Measurements from ENCODE around the gene PLLP. TPM values are rescaled to one million over a fixed set of nuclear protein-coding genes. Genes with fewer than 3 reads are reported as not detected.

PLLP gene
- total RNA-seq, 3 donors from 2014 or later = 2.8 to 8.6 (median 4.3) TPM

- Histone ChIP-seq H3K4me3 (no peak overlapping the region), H3K9me3 (no peaks in the 10 kb centered on the region), H3K4me1 (ENCODE audit: low read depth) (peaks cover 16% of the 10 kb centered on the region), H3K36me3 (ENCODE audit: low read depth) (peaks cover 4% of the 10 kb centered on the region)
- ATAC-seq (no peak), DNase-seq (peak; percentile 32 to 60 (median 51))
- intact Hi-C loops (cut with DNase I, micrococcal nuclease) = loop anchor here (2.0 to 10.0 kb wide), 3 partner anchors 116 to 224 kb away; no protein-coding TSS in a partner anchor
- no peak for TF ChIP-seq CTCF (IDR thresholded peaks at IDR 0.05)
These were observed 16.8 kb upstream of the PLLP start for GRCh38 chr16:57301126-57301817.

GRCh38 chr16:57300387-57301125 lies 16.1 kb upstream of the PLLP start:
- Histone ChIP-seq H3K9me3 (no peaks in the 10 kb centered on the region), H3K4me1 (ENCODE audit: low read depth) (peaks cover 16% of the 10 kb centered on the region), H3K36me3 (ENCODE audit: low read depth) (peaks cover 4% of the 10 kb centered on the region), H3K4me3 (peak overlapping the region; percentile 4)
- TF ChIP-seq CTCF (IDR thresholded peaks at IDR 0.05) = peak; percentile 89
- peak; percentile 99 to 100 (median 100) for DNase-seq
- intact Hi-C loops (cut with DNase I, micrococcal nuclease) = loop anchor here (2.0 to 10.0 kb wide), 3 partner anchors 117 to 224 kb away; no protein-coding TSS in a partner anchor
- peak; percentile 96 for ATAC-seq

- peak; percentile 63 for ATAC-seq
- no peak for TF ChIP-seq CTCF (IDR thresholded peaks at IDR 0.05)
- no peaks in the 10 kb centered on the region for H3K9me3 ChIP-seq
- H3K4me3 ChIP-seq = peak overlapping the region; percentile 4
- peaks cover 13% of the 10 kb centered on the region for H3K4me1 ChIP-seq (ENCODE audit: low read depth)
- DNase-seq = peak; percentile 85 to 88 (median 85)
- H3K36me3 ChIP-seq (ENCODE audit: low read depth) = peaks cover 4% of the 10 kb centered on the region
- intact Hi-C loops (cut with DNase I, micrococcal nuclease) = loop anchor here (2.0 to 10.0 kb wide), 3 partner anchors 117 to 225 kb away; no protein-coding TSS in a partner anchor
These were observed 15.4 kb upstream of the PLLP start for GRCh38 chr16:57299719-57300386.

GRCh38 chr16:57299009-57299718 lies 14.7 kb upstream of the PLLP start:
- Histone ChIP-seq H3K4me3 (no peak overlapping the region), H3K9me3 (no peaks in the 10 kb centered on the region), H3K4me1 (ENCODE audit: low read depth) (peaks cover 7% of the 10 kb centered on the region), H3K36me3 (ENCODE audit: low read depth) (peaks cover 4% of the 10 kb centered on the region)
- intact Hi-C loops (cut with DNase I, micrococcal nuclease) = no loop called here
- no peak for TF ChIP-seq CTCF (IDR thresholded peaks at IDR 0.05)
- ATAC-seq (peak; percentile 3), DNase-seq (peak in 1 of 3 donors; percentile 59)

- peaks cover 7% of the 10 kb centered on the region for H3K4me1 ChIP-seq (ENCODE audit: low read depth)
- peaks cover 4% of the 10 kb centered on the region for H3K36me3 ChIP-seq (ENCODE audit: low read depth)
- ATAC-seq (no peak), DNase-seq (no peak)
- intact Hi-C loops (cut with DNase I, micrococcal nuclease) = no loop called here
- H3K4me3 ChIP-seq = no peak overlapping the region
- H3K9me3 ChIP-seq = no peaks in the 10 kb centered on the region
- no peak for TF ChIP-seq CTCF (IDR thresholded peaks at IDR 0.05)
These were observed 13.4 kb upstream of the PLLP start for GRCh38 chr16:57297856-57298255.
